ENCODE measurements around the gene TIMM17A.

Gene TIMM17A

DNA sequence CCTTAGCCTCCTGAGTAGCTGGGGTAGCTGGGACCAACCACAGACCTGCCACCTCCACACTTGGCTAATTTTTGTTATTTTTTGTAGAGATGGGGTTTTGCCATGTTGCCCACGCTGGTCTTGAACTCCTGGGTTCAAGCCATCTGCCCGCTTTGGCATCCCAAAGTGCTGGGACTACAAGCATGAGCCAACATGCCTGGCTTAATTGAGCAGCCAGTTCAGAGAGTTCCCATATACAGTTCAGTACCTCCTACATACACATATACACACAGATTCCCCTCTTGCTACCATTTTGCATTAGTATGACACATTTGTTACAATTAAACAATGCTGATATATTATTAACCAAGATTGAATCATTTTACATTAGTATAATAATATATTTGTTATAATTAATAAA is 30.1 kb downstream of the TIMM17A start:
- ATAC-seq = no peak
- no peak for TF ChIP-seq ESRRG (CRISPR knock-in tag; IDR thresholded peaks at IDR 0.05)
- TF ChIP-seq SNAI2 (CRISPR knock-in tag; IDR thresholded peaks at IDR 0.05) = no peak
- TF ChIP-seq ZNF8 (CRISPR knock-in tag; IDR thresholded peaks at IDR 0.05) = no peak
- TF ChIP-seq CSDC2 (CRISPR knock-in tag; IDR thresholded peaks at IDR 0.05) = no peak
- no peak for TF ChIP-seq TCF4 (CRISPR knock-in tag; IDR thresholded peaks at IDR 0.05; ENCODE audit: borderline replicate concordance)
- no peak for TF ChIP-seq GLIS3 (CRISPR knock-in tag; IDR thresholded peaks at IDR 0.05)
- no peak for TF ChIP-seq RARB (CRISPR knock-in tag; IDR thresholded peaks at IDR 0.05)
- TF ChIP-seq ZFP3 (CRISPR knock-in tag; IDR thresholded peaks at IDR 0.05) = no peak
- TF ChIP-seq OSR1 (CRISPR knock-in tag; IDR thresholded peaks at IDR 0.05) = no peak
- TF ChIP-seq, protein P1, sequence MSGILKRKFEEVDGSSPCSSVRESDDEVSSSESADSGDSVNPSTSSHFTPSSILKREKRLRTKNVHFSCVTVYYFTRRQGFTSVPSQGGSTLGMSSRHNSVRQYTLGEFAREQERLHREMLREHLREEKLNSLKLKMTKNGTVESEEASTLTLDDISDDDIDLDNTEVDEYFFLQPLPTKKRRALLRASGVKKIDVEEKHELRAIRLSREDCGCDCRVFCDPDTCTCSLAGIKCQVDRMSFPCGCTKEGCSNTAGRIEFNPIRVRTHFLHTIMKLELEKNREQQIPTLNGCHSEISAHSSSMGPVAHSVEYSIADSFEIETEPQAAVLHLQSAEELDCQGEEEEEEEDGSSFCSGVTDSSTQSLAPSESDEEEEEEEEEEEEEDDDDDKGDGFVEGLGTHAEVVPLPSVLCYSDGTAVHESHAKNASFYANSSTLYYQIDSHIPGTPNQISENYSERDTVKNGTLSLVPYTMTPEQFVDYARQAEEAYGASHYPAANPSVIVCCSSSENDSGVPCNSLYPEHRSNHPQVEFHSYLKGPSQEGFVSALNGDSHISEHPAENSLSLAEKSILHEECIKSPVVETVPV (CRISPR knock-in tag; IDR thresholded peaks at IDR 0.05) = no peak
- TF ChIP-seq, protein P2, sequence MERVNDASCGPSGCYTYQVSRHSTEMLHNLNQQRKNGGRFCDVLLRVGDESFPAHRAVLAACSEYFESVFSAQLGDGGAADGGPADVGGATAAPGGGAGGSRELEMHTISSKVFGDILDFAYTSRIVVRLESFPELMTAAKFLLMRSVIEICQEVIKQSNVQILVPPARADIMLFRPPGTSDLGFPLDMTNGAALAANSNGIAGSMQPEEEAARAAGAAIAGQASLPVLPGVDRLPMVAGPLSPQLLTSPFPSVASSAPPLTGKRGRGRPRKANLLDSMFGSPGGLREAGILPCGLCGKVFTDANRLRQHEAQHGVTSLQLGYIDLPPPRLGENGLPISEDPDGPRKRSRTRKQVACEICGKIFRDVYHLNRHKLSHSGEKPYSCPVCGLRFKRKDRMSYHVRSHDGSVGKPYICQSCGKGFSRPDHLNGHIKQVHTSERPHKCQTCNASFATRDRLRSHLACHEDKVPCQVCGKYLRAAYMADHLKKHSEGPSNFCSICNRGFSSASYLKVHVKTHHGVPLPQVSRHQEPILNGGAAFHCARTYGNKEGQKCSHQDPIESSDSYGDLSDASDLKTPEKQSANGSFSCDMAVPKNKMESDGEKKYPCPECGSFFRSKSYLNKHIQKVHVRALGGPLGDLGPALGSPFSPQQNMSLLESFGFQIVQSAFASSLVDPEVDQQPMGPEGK (CRISPR knock-in tag; IDR thresholded peaks at IDR 0.05; ENCODE audit: borderline replicate concordance) = no peak

DNA sequence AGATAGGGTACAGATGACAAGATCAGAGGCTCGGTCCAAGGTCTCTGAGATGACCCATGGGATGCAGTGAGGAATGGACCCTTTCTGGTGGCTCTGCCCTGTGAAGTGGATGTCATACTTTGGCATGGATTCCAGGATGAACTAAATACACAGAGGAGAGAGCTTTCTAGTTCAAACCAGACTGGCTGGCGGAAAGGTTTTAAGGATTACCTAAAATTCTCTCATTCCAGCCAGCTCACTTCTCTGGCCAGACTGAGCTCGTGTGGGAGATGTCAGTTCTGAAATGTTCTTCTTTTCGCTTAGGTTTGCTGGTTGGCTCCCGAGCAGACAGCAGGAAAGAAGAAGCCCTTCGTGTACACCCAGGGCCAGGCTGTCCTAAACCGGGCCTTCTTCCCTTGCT is 33.3 kb downstream of the TIMM17A start:
- ATAC-seq = no peak
- TF ChIP-seq ZFP3 (CRISPR knock-in tag; IDR thresholded peaks at IDR 0.05) = no peak
- TF ChIP-seq GLIS3 (CRISPR knock-in tag; IDR thresholded peaks at IDR 0.05) = no peak
- TF ChIP-seq ZNF565 (CRISPR knock-in tag; conservative IDR thresholded peaks at IDR 0.05; ENCODE audit: low read depth) = no peak
- no peak for TF ChIP-seq ZFP30 (CRISPR knock-in tag; IDR thresholded peaks at IDR 0.05)

DNA sequence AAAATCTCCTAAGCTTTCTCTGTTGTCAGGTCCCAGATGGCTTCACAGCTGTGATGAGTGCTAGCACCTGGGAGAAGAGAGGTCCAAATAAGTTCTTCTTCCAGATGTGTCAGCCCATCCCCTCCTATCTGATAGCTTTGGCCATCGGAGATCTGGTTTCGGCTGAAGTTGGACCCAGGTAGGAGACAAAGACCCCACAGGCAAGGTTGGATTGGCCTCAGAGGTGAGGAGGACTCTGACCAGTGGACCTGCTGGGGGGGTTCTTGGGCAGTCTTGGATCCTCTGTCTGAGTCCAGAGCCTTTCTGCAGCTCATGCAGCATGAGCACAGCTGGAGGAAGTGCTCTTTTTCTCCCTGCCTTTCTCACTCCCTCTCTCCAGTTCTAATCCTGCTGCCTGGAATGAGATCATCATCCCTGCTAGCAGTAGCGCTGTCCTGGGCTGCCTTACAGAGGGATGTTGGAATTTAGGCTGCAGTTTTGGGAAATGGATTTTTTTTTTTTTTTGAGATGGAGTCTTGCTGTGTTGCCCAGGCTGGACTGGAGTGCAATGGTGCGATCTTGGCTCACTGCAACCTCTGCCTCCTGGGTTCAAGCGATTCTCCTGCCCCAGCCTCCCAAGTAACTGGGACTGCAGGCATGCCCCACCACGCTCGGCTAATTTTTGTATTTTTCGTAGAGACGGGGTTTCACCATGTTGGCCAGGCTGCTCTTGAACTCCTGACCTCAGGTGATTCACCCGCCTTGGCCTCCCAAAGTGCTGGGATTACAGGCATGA is 34.2 kb downstream of the TIMM17A start:
- TF ChIP-seq ZNF70 (CRISPR knock-in tag; IDR thresholded peaks at IDR 0.05) (no peak), OSR1 (CRISPR knock-in tag; IDR thresholded peaks at IDR 0.05) (no peak), ZFP3 (CRISPR knock-in tag; IDR thresholded peaks at IDR 0.05) (no peak), ZNF565 (CRISPR knock-in tag; conservative IDR thresholded peaks at IDR 0.05; ENCODE audit: low read depth) (no peak), PPARA (CRISPR knock-in tag; IDR thresholded peaks at IDR 0.05; ENCODE audit: borderline replicate concordance) (no peak), GLIS3 (CRISPR knock-in tag; IDR thresholded peaks at IDR 0.05) (no peak), ISL1 (CRISPR knock-in tag; IDR thresholded peaks at IDR 0.05) (no peak)
- TF ChIP-seq, protein P2 (CRISPR knock-in tag; IDR thresholded peaks at IDR 0.05; ENCODE audit: borderline replicate concordance) = no peak
- no peak for ATAC-seq

DNA sequence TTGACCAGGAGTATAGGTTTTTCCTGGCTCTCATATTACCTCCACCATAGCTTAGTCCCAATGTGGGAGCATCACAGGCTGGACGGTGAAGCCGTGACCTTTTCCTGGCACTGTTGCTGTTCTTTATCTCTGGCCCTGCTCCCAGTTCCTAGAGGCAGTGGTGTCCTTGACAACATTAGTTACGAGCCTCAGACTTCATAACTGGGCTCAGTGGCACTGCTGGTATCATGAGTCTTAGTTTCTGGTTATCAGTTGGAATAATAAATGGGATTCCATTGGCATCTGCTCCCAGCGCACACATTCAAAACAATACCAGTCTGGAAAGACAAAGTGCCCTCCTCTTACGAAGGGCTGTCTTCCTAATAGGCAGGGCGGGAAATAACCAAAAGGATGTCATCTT is 35.1 kb downstream of the TIMM17A start:
- TF ChIP-seq RARB (CRISPR knock-in tag; IDR thresholded peaks at IDR 0.05) = no peak
- TF ChIP-seq, protein P3, sequence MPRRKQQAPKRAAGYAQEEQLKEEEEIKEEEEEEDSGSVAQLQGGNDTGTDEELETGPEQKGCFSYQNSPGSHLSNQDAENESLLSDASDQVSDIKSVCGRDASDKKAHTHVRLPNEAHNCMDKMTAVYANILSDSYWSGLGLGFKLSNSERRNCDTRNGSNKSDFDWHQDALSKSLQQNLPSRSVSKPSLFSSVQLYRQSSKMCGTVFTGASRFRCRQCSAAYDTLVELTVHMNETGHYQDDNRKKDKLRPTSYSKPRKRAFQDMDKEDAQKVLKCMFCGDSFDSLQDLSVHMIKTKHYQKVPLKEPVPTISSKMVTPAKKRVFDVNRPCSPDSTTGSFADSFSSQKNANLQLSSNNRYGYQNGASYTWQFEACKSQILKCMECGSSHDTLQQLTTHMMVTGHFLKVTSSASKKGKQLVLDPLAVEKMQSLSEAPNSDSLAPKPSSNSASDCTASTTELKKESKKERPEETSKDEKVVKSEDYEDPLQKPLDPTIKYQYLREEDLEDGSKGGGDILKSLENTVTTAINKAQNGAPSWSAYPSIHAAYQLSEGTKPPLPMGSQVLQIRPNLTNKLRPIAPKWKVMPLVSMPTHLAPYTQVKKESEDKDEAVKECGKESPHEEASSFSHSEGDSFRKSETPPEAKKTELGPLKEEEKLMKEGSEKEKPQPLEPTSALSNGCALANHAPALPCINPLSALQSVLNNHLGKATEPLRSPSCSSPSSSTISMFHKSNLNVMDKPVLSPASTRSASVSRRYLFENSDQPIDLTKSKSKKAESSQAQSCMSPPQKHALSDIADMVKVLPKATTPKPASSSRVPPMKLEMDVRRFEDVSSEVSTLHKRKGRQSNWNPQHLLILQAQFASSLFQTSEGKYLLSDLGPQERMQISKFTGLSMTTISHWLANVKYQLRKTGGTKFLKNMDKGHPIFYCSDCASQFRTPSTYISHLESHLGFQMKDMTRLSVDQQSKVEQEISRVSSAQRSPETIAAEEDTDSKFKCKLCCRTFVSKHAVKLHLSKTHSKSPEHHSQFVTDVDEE (CRISPR knock-in tag; IDR thresholded peaks at IDR 0.05) = peak; percentile 57; the same call in 1 of the 2 replicates
- peak; percentile 21; the same call in 1 of the 3 replicates for ATAC-seq

All from SK-N-SH treated with all-trans-retinoic acid at 6 μM for 48 hours (cell line).